H1 (cell line): Measurements from ENCODE around the gene TGFBI. TPM values are rescaled to one million over a fixed set of nuclear protein-coding genes. Genes with fewer than 3 reads are reported as not detected.

ENCODE experiments used
- CTCF ChIA-PET: fragments of 300-600 bp; sonication (Branson Sonifier 250); formaldehyde crosslinking; loops from one replicate; lab custom pipeline; 2021; ENCODE audit not compliant: partially characterized antibody; lab: Charles Lee
- POLR2A ChIA-PET: fragments of 300-600 bp; sonication (Branson Sonifier 250); formaldehyde crosslinking; loops from one replicate; lab custom pipeline; 2021; ENCODE audit warnings: inconsistent platforms; ENCODE audit not compliant: partially characterized antibody; lab: Charles Lee
- DNase-seq, 2 experiments: peaks; one replicate each; pipeline versions ENCODE4 v3.0.0 to v3.0.0-alpha.2; 2010 to 2022; ENCODE audit warnings: low spot score in 2 of 2, low read depth in 1 of 2, mixed read lengths in 1 of 2
- FAIRE-seq: peaks from 2 replicates; lab custom pipeline; 2011; peaks lifted over from hg19 to GRCh38; lab: Jason Lieb, UNC
- H2AFZ ChIP-seq: 2 replicates; pipeline ENCODE4 v1.8.1; 2012; ENCODE audit warnings: low read length, inconsistent platforms
- H2AK5ac ChIP-seq: 2 replicates; pipeline ENCODE4 v1.6.1; 2013; ENCODE audit warnings: low read depth, low read length
- H2BK120ac ChIP-seq: replicated peaks from 2 replicates; pipeline ENCODE3; 2013; ENCODE audit warnings: low read depth, low read length, inconsistent platforms
- H2BK12ac ChIP-seq: 2 replicates; pipeline ENCODE4 v1.6.1; 2013; ENCODE audit warnings: low read depth, low read length
- H2BK15ac ChIP-seq: 2 replicates; pipeline ENCODE4 v1.6.1; 2013; ENCODE audit warnings: low read length
- H2BK20ac ChIP-seq: 2 replicates; pipeline ENCODE4 v1.6.1; 2013; ENCODE audit warnings: low read length
- H2BK5ac ChIP-seq: 2 replicates; pipeline ENCODE4 v1.6.1; 2013; ENCODE audit warnings: low read depth, low read length
- H3K14ac ChIP-seq: 2 replicates; pipeline ENCODE4 v1.6.1; 2013; ENCODE audit warnings: inconsistent platforms; ENCODE audit not compliant: insufficient read length
- H3K18ac ChIP-seq: 2 replicates; pipeline ENCODE4 v1.6.1; 2013; ENCODE audit warnings: low read length; ENCODE audit errors: extremely low read depth
- H3K23ac ChIP-seq: 2 replicates; pipeline ENCODE4 v1.6.1; 2013; ENCODE audit warnings: inconsistent platforms; ENCODE audit not compliant: insufficient read length
- H3K23me2 ChIP-seq: 2 replicates; pipeline ENCODE4 v1.6.1; 2013; ENCODE audit warnings: low read depth, low read length
- H3K27ac ChIP-seq: 2 replicates; pipeline ENCODE4 v1.6.1; 2011; ENCODE audit warnings: low read depth, low read length, inconsistent platforms
- H3K27me3 ChIP-seq, 4 experiments: replicated peaks in 1 of 4; 1 replicate in 1 of 4; 2 replicates in 3 of 4; pipeline versions ENCODE4 v1.6.1 to v1.8.1; 2011 to 2013; ENCODE audit warnings: low read length in 3 of 4, mild to moderate bottlenecking in 3 of 4, inconsistent platforms in 2 of 4, mixed read lengths in 2 of 4, moderate library complexity in 1 of 4; ENCODE audit not compliant: control insufficient read depth in 3 of 4, insufficient read depth in 3 of 4; ENCODE audit errors: extremely low read depth in 1 of 4
- H3K36me3 ChIP-seq, 4 experiments: 2 replicates each; pipeline versions ENCODE4 v1.6.1 to v1.8.1; 2011 to 2013; ENCODE audit warnings: mild to moderate bottlenecking in 4 of 4, low read length in 3 of 4, moderate library complexity in 2 of 4, control low read depth in 1 of 4, inconsistent platforms in 1 of 4; ENCODE audit not compliant: insufficient read depth in 4 of 4, control insufficient read depth in 2 of 4
- H3K4ac ChIP-seq: replicated peaks from 2 replicates; pipeline ENCODE3; 2013; ENCODE audit warnings: low read length, low read depth, mixed read lengths, inconsistent platforms; ENCODE audit not compliant: insufficient read length
- H3K4me1 ChIP-seq, 4 experiments: replicated peaks in 1 of 4; 1 replicate in 1 of 4; 2 replicates in 3 of 4; pipeline versions ENCODE4 v1.6.1 to v1.8.1; 2011 to 2013; ENCODE audit warnings: low read length in 3 of 4, inconsistent platforms in 2 of 4, mixed read lengths in 1 of 4; ENCODE audit not compliant: insufficient read depth in 4 of 4, control insufficient read depth in 3 of 4
- H3K4me2 ChIP-seq, 2 experiments: 2 replicates each; pipeline versions ENCODE4 v1.6.1 to v1.8.1; 2011 to 2013; ENCODE audit warnings: low read depth in 2 of 2, low read length in 2 of 2, control low read depth in 1 of 2, inconsistent platforms in 1 of 2, mild to moderate bottlenecking in 1 of 2; ENCODE audit not compliant: insufficient read depth in 1 of 2
- H3K4me3 ChIP-seq, 4 experiments: fragments of 200-600, 300-600 bp in 1 of 4; sonication (generic), shearing (Covaris generic), sonication (Bioruptor Twin) in 1 of 4; 2 replicates each; pipeline versions ENCODE4 v1.5.1 to v1.8.1; 2011 to 2016; ENCODE audit warnings: low read length in 4 of 4, low read depth in 3 of 4, control low read depth in 2 of 4, inconsistent platforms in 2 of 4, mild to moderate bottlenecking in 2 of 4, mixed read lengths in 1 of 4, moderate library complexity in 1 of 4; ENCODE audit not compliant: insufficient read depth in 2 of 4; ENCODE audit errors: extremely low read depth in 1 of 4
- H3K56ac ChIP-seq: replicated peaks from 2 replicates; pipeline ENCODE3; 2013; ENCODE audit warnings: low read depth, mild to moderate bottlenecking, mixed read lengths, low read length, inconsistent platforms; ENCODE audit not compliant: insufficient read length
- H3K79me1 ChIP-seq: 2 replicates; pipeline ENCODE4 v1.6.1; 2013; ENCODE audit warnings: low read depth, low read length, control low read depth
- H3K79me2 ChIP-seq, 2 experiments: 2 replicates each; pipeline versions ENCODE4 v1.6.1 to v1.8.1; 2012 to 2013; ENCODE audit warnings: low read length in 2 of 2, mild to moderate bottlenecking in 2 of 2, inconsistent platforms in 1 of 2; ENCODE audit not compliant: insufficient read depth in 2 of 2, control insufficient read depth in 1 of 2
- H3K9ac ChIP-seq, 4 experiments: replicated peaks in 1 of 4; 1 replicate in 1 of 4; 2 replicates in 3 of 4; pipeline versions ENCODE4 v1.6.1 to v1.8.1; 2011 to 2013; ENCODE audit warnings: low read depth in 3 of 4, low read length in 3 of 4, control low read depth in 2 of 4, mild to moderate bottlenecking in 2 of 4, moderate library complexity in 2 of 4, inconsistent platforms in 1 of 4; ENCODE audit errors: extremely low read depth in 1 of 4
- H3K9me3 ChIP-seq, 2 experiments: 2 replicates each; pipeline versions ENCODE4 v1.6.1 to v1.8.1; 2012 to 2013; ENCODE audit warnings: mild to moderate bottlenecking in 2 of 2, moderate library complexity in 2 of 2, control low read depth in 1 of 2, inconsistent platforms in 1 of 2, low read depth in 1 of 2, low read length in 1 of 2, mixed read lengths in 1 of 2; ENCODE audit not compliant: insufficient read depth in 2 of 2
- H4K20me1 ChIP-seq, 2 experiments: replicated peaks in 1 of 2; 2 replicates each; pipeline versions ENCODE3 to v1.8.1; 2011 to 2013; ENCODE audit warnings: inconsistent platforms in 2 of 2, low read length in 2 of 2, mild to moderate bottlenecking in 1 of 2; ENCODE audit not compliant: insufficient read depth in 2 of 2, control insufficient read depth in 1 of 2
- H4K5ac ChIP-seq: 2 replicates; pipeline ENCODE4 v1.6.1; 2013; ENCODE audit warnings: low read length, low read depth, mixed read lengths, inconsistent platforms; ENCODE audit not compliant: insufficient read length
- H4K8ac ChIP-seq: 2 replicates; pipeline ENCODE4 v1.8.0; 2013; ENCODE audit warnings: mild to moderate bottlenecking, moderate library complexity, low read length, inconsistent platforms; ENCODE audit not compliant: insufficient read depth; ENCODE audit errors: extremely low read depth
- H4K91ac ChIP-seq: replicated peaks from 2 replicates; pipeline ENCODE3; 2013; ENCODE audit warnings: low read length, mixed read lengths, inconsistent platforms; ENCODE audit not compliant: insufficient read length
- BRCA1 ChIP-seq: IDR thresholded peaks from 2 replicates; pipeline ENCODE4 v1.6.1; 2012; ENCODE audit warnings: low read depth, low read length, improper control_type of control experiment
- CHD1 ChIP-seq: IDR thresholded peaks from 2 replicates; pipeline ENCODE4 v1.6.1; 2012; ENCODE audit warnings: low read depth, low read length, improper control_type of control experiment
- KDM1A ChIP-seq: fragments of 200-600, 300-600 bp; sonication (generic); IDR thresholded peaks from 2 replicates; pipeline ENCODE4 v1.7.1; 2016; ENCODE audit warnings: mild to moderate bottlenecking, low read length, borderline replicate concordance
- NANOG ChIP-seq: IDR thresholded peaks from 2 replicates; pipeline ENCODE4 v1.6.1; 2011; ENCODE audit warnings: low read length, low read depth, mild to moderate bottlenecking, inconsistent platforms; ENCODE audit not compliant: insufficient read depth, poor library complexity, severe bottlenecking
- SIN3A ChIP-seq, 2 experiments: IDR thresholded peaks in 1 of 2; conservative IDR thresholded peaks in 1 of 2; 2 replicates each; pipeline ENCODE4 v1.6.1; 2011 to 2012; ENCODE audit warnings: low read length in 2 of 2, improper control_type of control experiment in 1 of 2, low read depth in 1 of 2, mild to moderate bottlenecking in 1 of 2
- SP1 ChIP-seq: IDR thresholded peaks from 2 replicates; pipeline ENCODE4 v1.6.1; 2011; ENCODE audit warnings: low read depth, low read length
- TBP ChIP-seq: IDR thresholded peaks from 2 replicates; pipeline ENCODE4 v1.6.1; 2011; ENCODE audit warnings: low read depth, low read length, improper control_type of control experiment
- USF2 ChIP-seq: IDR thresholded peaks from 2 replicates; pipeline ENCODE4 v1.6.1; 2011; ENCODE audit warnings: low read length, improper control_type of control experiment
- WGBS, 2 experiments: shearing (Covaris generic) in 1 of 2; methylation state at CpG; one replicate each; pipeline versions ENCODE4 v1.1.6 to v1.1.7; 2013 to 2015; ENCODE audit warnings: low lambda C conversion rate in 2 of 2, mixed read lengths in 2 of 2, inconsistent platforms in 1 of 2, low coverage in 1 of 2, missing lambda C conversion rate in 1 of 2; ENCODE audit not compliant: insufficient replicate concordance in 2 of 2, insufficient coverage in 1 of 2, insufficient read length in 1 of 2; ENCODE audit errors: extremely low coverage in 1 of 2, missing lambda C conversion rate in 1 of 2; 5-methylcytosine and 5-hydroxymethylcytosine counted together
- polyA plus RNA-seq, 7 experiments: library from polyadenylated mRNA; depleted of rRNA in 3 of 7; stranded (reverse) in 5 of 7; unstranded in 2 of 7; fragments of >200 nt in 5 of 7; fragments of 200-250 nt in 2 of 7; gene quantifications; 1 replicate in 5 of 7; 2 replicates in 1 of 7; 4 replicates in 1 of 7; pipeline versions ENCODE4 v1.2.1 to v1.2.3, GENCODE V29; 2011 to 2013; ENCODE audit warnings: missing spikeins in 2 of 7, mixed read lengths in 2 of 7
- total RNA-seq: library from RNA; stranded (reverse); fragmentation: NEBNext Ultra II Directional; extraction: Animal tissue kit (Norgen Biotek cat#: 25700); gene quantifications from 2 replicates; pipeline ENCODE4 v1.2.1, GENCODE V29; 2021

TGFBI gene
- total and polyA plus RNA-seq, 2 of the 8 experiments (the other 6 are each of a cell fraction or from before 2014, with no cell fraction given), result 6.0 to 8.5 TPM

- Histone ChIP-seq H3K14ac (no peak overlapping the region), H4K91ac (no peak overlapping the region), H3K27me3 (no peaks in the 10 kb centered on the region), H2BK15ac (no peak overlapping the region), H3K4me1 (no peaks in the 10 kb centered on the region; a peak in 1 of 7 replicates), H3K79me2 (no peaks in the 10 kb centered on the region), H3K23ac (no peak overlapping the region), H2BK12ac (no peak overlapping the region), H4K5ac (no peak overlapping the region), H3K27ac (no peak overlapping the region), H3K18ac (no peak overlapping the region), H2BK5ac (no peak overlapping the region), H2BK120ac (no peak overlapping the region), H3K56ac (no peak overlapping the region), H3K4ac (no peak overlapping the region), H4K20me1 (no peaks in the 10 kb centered on the region), H2AFZ (no peak overlapping the region), H3K36me3 (no peaks in the 10 kb centered on the region), H3K9ac (no peak overlapping the region), H3K23me2 (no peaks in the 10 kb centered on the region), H3K4me2 (no peak overlapping the region), H2AK5ac (no peak overlapping the region), H3K79me1 (no peaks in the 10 kb centered on the region), H3K9me3 (no peaks in the 10 kb centered on the region), H4K8ac (no peak overlapping the region), H3K4me3 (no peak overlapping the region), H2BK20ac (no peak overlapping the region)
- no peak for TF ChIP-seq SIN3A (conservative IDR thresholded peaks at IDR 0.05 in 1 of 2, IDR thresholded peaks at IDR 0.05 in 1 of 2; ENCODE audit: low read depth in 1 of 2, low read length in 2 of 2)
- no peak for TF ChIP-seq CHD1
- TF ChIP-seq KDM1A, result no peak
- no peak for TF ChIP-seq USF2
- no peak for TF ChIP-seq TBP
- no peak for TF ChIP-seq SP1
- TF ChIP-seq NANOG, result no peak
- TF ChIP-seq BRCA1, result no peak
- CTCF ChIA-PET, result interaction anchor here (0.8 to 8.2 kb wide), 25 partner anchors 8 to 179 kb away, joined by 3 to 98 read pairs (median 4); no protein-coding TSS in a partner anchor
- POLR2A ChIA-PET, result interaction anchor here (1.0 kb wide), 1 partner anchor 17 kb away, joined by 3 read pairs; no protein-coding TSS in a partner anchor
- 91% methylated on average over 8 of the region's 8 CpGs; no CpG with 5 or more reads in 1 of the 2 experiments for WGBS, 2 experiments
- DNase-seq (no peak), FAIRE-seq (no peak)
Measured at GRCh38 chr5:136063778-136064465, 35.1 kb downstream of the TGFBI start.
